Adrenal gland (tissue), 12 donors: Measurements from ENCODE around the gene ETF1. TPM values are rescaled to one million over a fixed set of nuclear protein-coding genes. Genes with fewer than 3 reads are reported as not detected.

Experiments used
- DNase-seq, 7 donors: peaks; one replicate each; pipeline ENCODE4 v3.0.0-alpha.2; 2019 to 2020
- H3K27ac ChIP-seq, 5 donors: fragments of 200-600 bp; sonication (generic) in 4 of 5; 1 replicate in 3 of 5; 2 replicates in 2 of 5; pipeline versions ENCODE4 v1.5.1 to v1.8.0; 2016 to 2020; ENCODE audit warnings: mild to moderate bottlenecking in 1 of 5
- H3K27me3 ChIP-seq: fragments of 200-600 bp; 2 replicates; pipeline ENCODE4 v1.8.0; 2021
- H3K36me3 ChIP-seq, 2 donors: fragments of 200-600 bp; replicated peaks in 1 of 2; 1 replicate in 1 of 2; 2 replicates in 1 of 2; pipeline versions ENCODE4 v1.5.1 to v1.8.0; 2018 to 2022
- H3K4me1 ChIP-seq, 2 donors: fragments of 200-600 bp; replicated peaks in 1 of 2; 1 replicate in 1 of 2; 2 replicates in 1 of 2; pipeline versions ENCODE4 v1.5.1 to v1.8.0; 2018 to 2021
- H3K4me3 ChIP-seq, 4 donors: fragments of 200-600 bp; sonication (generic) in 3 of 4; one replicate each; pipeline ENCODE4 v1.5.1; 2016 to 2018
- H3K9me3 ChIP-seq, 3 donors: fragments of 200-600 bp; sonication (generic) in 1 of 3; replicated peaks in 1 of 3; 1 replicate in 2 of 3; 2 replicates in 1 of 3; pipeline versions ENCODE4 v1.5.1 to v1.8.0; 2016 to 2021
- CTCF ChIP-seq, 6 experiments: fragments of 450-650 bp in 4 of 6; fragments of 200-600 bp in 2 of 6; sonication (generic) in 1 of 6; IDR thresholded peaks; 1 replicate in 5 of 6; 2 replicates in 1 of 6; pipeline versions ENCODE4 v1.5.1 to v1.8.0; 2016 to 2021; ENCODE audit warnings: antibody characterized with exemption in 6 of 6, mild to moderate bottlenecking in 2 of 6, moderate library complexity in 1 of 6
- POLR2A ChIP-seq, 2 donors: fragments of 450-650 bp; IDR thresholded peaks; one replicate each; pipeline ENCODE4 v1.6.1; 2017; ENCODE audit warnings: antibody characterized with exemption in 2 of 2, mild to moderate bottlenecking in 2 of 2, moderate library complexity in 1 of 2
- WGBS, 4 donors: extraction: QIAGEN DNeasy Blood & Tissue Kit in 2 of 4; methylation state at CpG; one replicate each; pipeline versions ENCODE4 v1.1.5 to v1.1.7; 2013 to 2017; 5-methylcytosine and 5-hydroxymethylcytosine counted together
- intact Hi-C, 2 donors: fragments of 100-400 bp; cut with DNase I; formaldehyde crosslinking; loops; one replicate each; pipeline versions ENCODE4 v1.14.1 to v1.15.0; 2022 to 2023
- polyA plus RNA-seq, 3 donors: library from polyadenylated mRNA; stranded (reverse); fragments of 200-250 nt in 2 of 3; fragments of 350-450 nt in 1 of 3; fragmentation: Illumina TruSeq in 1 of 3; extraction: RNeasy Lipid Tissue Mini Kit (QIAGEN cat#74804) in 1 of 3; gene quantifications; one replicate each; pipeline ENCODE4 v1.2.3, GENCODE V29; 2013 to 2014
- total RNA-seq, 9 donors: library from RNA; depleted of rRNA in 4 of 9; stranded (reverse); fragments of >200 nt in 4 of 9; fragments of 120-200 nt in 1 of 9; fragmentation: NEBNext Ultra II Directional in 1 of 9; extraction: Animal tissue kit (Norgen Biotek cat#: 25700) in 1 of 9; gene quantifications; one replicate each; pipeline versions ENCODE4 v1.1.0 to v1.2.4, GENCODE V29; 2013 to 2023
- donor health status: healthy with polysubstance abuse.
- donor health status: Bipolar disorder and iron deficiency.
- donor health status: DM: yes; HTN: yes; CAD: no.
- donor health status: DM: no; HTN: no; CAD: no.
- donor health status: DM: no; HTN: no; CAD: no.
- donor health status: DM: yes; HTN: yes; CAD: no.

Gene ETF1
- total and polyA plus RNA-seq, 12 donors: 25.4 to 178 (median 72.3) TPM

- Histone ChIP-seq H3K27me3 (no peaks in the 10 kb centered on the region), H3K27ac (peak overlapping the region in 1 of 5 donors; percentile 98), H3K36me3 (no peaks in the 10 kb centered on the region), H3K9me3 (no peaks in the 10 kb centered on the region), H3K4me1 (peaks cover 4 to 14% of the 10 kb centered on the region in 2 donors), H3K4me3 (peak overlapping the region in 1 of 4 donors; percentile 81)
- 90 to 97% (median 96%) methylated on average over 39 to 45 of the region's 45 CpGs for WGBS, 4 donors
- TF ChIP-seq CTCF (IDR thresholded peaks at IDR 0.05) (no peak), POLR2A (IDR thresholded peaks at IDR 0.05) (peak in 1 of 2 donors; percentile 42)
- intact Hi-C loops: no loop called here
- DNase-seq: peak in 5 of 7 donors; percentile 49 to 74 (median 55)
Observed at GRCh38 chr5:138466900-138467710, 75.9 kb downstream of the ETF1 start.

- no peaks in the 10 kb centered on the region for H3K9me3 ChIP-seq
- peak overlapping the region in 1 of 5 donors; percentile 98 for H3K27ac ChIP-seq
- H3K4me1 ChIP-seq: peaks cover 4 to 14% of the 10 kb centered on the region in 2 donors
- no peaks in the 10 kb centered on the region for H3K27me3 ChIP-seq
- H3K4me3 ChIP-seq: peak overlapping the region; percentile 44 to 87 (median 72)
- H3K36me3 ChIP-seq: no peaks in the 10 kb centered on the region
- TF ChIP-seq CTCF (IDR thresholded peaks at IDR 0.05): no peak
- TF ChIP-seq POLR2A (IDR thresholded peaks at IDR 0.05): no peak
- intact Hi-C loops: no loop called here
- peak in 6 of 7 donors; percentile 38 to 73 (median 46) for DNase-seq
- WGBS, 4 donors: 14 to 68% (median 31%) methylated on average over 4 to 39 of the region's 39 CpGs
Observed at GRCh38 chr5:138466125-138466899, 76.7 kb downstream of the ETF1 start.

GRCh38 chr5:138465261-138466124 is 77.5 kb downstream of the ETF1 start, which contains the start of gene EGR1:
TSS of gene EGR1 (plus strand) at chr5:138465479. CDS start at chr5:138465762, 283 bp downstream.
- Histone ChIP-seq H3K4me3 (peak within 1 kb of the TSS; percentile 44 to 87 (median 72)), H3K27me3 (no peaks in the 10 kb centered on the region), H3K27ac (peak within 1 kb of the TSS; percentile 92 to 98 (median 98)), H3K4me1 (peaks cover 4 to 14% of the 10 kb centered on the region in 2 donors), H3K9me3 (no peaks in the 10 kb centered on the region), H3K36me3 (no peaks in the 10 kb centered on the region)
- DNase-seq: peak; percentile 94 to 99 (median 96)
- intact Hi-C loops: no loop called here
- peak; percentile 98 to 100 for TF ChIP-seq POLR2A (IDR thresholded peaks at IDR 0.05)
- peak in 4 of 6 experiments; percentile 30 to 39 (median 32) for TF ChIP-seq CTCF (IDR thresholded peaks at IDR 0.05)
- 0 to 1% (median 1%) methylated on average over 28 to 85 of the region's 85 CpGs for WGBS, 4 donors
